Hepatocyte (in vitro differentiated cells): ENCODE measurements around the gene TMEM121B.

Experiments
- CTCF ChIP-seq: fragments of 200-600 bp; sonication (generic); IDR thresholded peaks from 2 replicates; pipeline ENCODE4 v1.5.1; 2016; ENCODE audit warnings: antibody characterized with exemption, mild to moderate bottlenecking; ENCODE audit not compliant: poor library complexity
- EZH2phosphoT487 ChIP-seq: fragments of 200-600 bp; sonication (generic); IDR thresholded peaks from one replicate; pipeline ENCODE4 v1.6.1; 2018; ENCODE audit warnings: antibody characterized with exemption, mild to moderate bottlenecking, low read depth, moderate library complexity; ENCODE audit not compliant: unreplicated experiment, severe bottlenecking

DNA sequence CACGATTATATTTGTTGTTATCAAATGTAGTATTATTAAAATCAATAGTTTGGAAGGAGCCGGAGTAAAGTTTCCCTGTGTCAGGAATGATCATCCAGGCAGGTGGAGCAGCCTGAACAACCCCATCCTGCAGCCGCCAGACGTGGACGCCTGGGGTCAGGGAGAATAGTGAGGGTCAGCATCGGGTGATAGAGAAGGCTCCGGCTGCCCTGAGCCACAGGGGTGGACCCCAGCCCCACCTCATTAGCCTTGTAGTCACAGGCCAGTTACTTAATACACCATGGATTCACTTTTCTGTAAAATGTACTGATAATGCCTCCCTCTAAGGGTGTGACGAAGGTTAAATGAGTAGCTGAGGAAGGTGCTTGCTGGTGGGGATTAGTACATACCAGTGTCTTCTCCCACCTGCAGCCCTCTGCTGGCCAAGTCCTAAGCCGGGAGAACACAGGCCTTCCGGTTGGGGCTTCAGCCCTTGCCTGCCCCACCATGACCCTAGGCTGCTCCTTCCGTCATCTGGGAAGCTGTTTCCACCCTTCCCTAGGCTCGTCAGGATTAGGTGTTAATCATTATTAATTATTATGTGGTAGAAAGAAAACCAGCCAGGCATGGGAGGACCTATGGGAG is 14.9 kb downstream of the TMEM121B start:
- TF ChIP-seq EZH2phosphoT487 (no peak), CTCF (no peak)
